NCI-H2227 (cell line): ENCODE measurements around the gene ZNF425.
"Not testable (repeated sequence)": the region's sequence is repeated elsewhere in the genome, so short reads cannot be mapped to it uniquely, and the experiment has no call there.

Experiments used
- DNase-seq: peaks from one replicate; lab custom pipeline; 2025; ENCODE audit not compliant: unreplicated experiment; lab: John Stamatoyannopoulos, UW

Gene ZNF425

DNA sequence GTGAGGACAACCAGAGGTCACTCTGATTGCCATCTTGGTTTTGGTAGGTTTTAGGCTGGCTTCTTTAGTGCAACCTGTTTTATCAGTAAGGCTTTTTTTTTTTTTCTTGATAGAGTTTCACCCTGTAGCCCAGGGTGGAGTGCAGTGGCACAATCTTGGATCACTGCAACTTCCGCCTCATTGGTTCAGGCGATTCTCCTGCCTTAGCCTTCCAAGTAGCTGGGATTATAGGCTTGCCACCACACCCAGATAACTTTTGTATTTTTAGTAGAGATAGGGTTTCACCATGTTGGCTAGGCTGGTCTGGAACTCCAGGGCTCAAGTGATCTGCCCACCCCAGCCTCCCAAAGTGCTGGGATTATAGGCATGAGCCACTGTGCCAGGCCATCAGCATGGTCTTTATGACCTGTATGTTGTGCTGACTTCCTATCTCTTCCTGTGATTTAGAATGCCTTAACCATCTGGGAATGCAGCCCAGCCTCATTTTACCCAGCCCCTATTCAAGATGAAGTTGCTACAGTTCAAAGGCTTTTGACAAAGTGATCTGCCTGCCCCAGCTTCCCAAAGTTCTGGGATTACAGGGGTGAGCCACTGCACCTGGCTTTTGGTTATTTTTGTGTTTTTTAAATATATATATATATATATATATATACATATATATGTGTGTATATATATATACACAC is 7.0 kb upstream of the ZNF425 start:
- DNase-seq: no peak

DNA sequence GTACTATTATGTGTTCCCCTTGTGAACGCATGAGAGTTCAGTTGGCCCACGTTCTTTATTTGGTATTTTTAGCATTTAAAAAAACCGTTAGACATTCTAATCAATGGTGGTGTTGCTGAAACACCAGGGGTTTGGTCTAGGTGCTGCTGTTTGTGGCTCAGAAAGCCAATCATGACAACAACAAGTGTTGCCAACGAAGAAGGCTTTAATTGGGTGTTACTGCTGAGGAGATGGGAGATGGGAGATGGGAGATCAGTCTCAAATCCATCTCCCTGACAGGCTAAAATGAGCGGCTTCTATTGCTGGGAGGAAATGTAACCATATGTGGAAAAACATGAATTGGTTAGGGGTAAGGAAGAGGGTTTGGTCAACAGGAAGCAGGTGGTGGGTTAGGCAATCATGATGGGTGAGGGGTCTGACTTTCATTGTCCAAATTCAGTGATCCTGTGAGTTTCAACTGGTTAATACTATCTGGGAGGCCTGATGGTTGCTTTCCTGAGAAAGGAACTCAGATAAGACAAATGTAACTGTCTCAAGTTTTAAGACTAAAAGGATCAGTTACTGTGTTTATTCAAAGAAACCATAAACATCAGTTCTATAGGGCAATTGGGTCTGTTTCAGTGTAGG is 4.6 kb upstream of the ZNF425 start:
- DNase-seq: no peak

DNA sequence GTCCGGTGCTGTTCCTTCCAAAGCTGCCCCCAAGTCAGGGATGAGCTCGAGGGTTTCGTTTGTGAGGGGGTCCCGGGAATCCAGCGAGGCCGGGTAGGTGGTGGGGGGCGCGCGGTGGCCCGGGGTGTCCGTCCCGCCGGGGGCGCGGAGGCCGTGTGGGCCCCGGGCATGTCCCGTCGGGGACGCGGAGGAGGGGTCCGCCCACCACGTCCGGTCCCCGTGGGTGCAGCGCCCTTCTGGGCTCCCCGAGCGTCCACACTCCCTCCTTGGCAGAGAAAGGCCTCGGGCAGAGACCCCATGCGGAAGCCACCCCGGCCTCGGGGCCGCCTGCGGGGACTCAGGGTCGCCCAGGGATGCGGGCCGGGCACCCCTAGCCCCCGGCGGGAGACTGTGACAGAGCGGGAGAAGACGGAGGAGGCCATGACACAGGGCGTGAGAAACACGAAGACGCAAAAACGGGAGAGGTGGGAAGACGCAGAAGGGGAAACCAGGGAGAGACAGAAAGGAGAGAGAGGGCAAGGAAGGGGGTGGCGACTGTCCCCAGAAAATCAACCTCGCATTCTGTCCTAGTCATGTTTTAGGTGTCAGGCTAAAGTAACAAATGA is 640 bp upstream of the ZNF425 start:
- DNase-seq: peak; percentile 61

DNA sequence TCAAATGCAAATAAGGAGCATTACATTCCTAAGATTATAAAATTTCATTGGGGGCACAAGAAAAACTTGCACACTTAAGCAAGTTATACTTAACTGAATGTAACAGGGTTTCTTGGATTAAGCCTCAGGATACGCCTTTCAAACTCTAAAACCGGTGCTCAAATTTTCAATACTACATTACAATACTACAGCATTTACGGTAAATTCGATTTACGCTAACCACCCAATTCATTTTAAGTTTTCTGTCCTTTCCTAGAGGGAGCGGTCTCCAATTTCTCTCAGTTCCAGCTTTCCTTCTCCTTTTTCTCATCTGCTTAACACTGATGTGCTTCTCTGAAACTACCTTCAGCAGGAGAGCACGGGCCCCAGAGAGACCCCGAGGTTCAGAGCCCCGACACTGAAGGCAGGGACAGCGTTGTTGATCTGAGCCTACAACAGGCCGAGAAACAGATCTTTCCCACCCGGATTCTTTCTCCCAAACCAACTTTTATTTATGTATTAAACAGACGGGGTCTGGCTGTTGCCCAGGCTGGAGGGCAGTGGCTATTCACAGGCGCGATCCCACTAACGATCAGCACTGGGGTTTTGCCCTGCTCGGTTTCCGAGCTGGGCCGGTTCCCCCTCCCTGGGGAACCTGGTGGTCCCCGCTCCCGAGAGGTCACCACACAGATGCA is 798 bp downstream of the ZNF425 start:
- no peak for DNase-seq

DNA sequence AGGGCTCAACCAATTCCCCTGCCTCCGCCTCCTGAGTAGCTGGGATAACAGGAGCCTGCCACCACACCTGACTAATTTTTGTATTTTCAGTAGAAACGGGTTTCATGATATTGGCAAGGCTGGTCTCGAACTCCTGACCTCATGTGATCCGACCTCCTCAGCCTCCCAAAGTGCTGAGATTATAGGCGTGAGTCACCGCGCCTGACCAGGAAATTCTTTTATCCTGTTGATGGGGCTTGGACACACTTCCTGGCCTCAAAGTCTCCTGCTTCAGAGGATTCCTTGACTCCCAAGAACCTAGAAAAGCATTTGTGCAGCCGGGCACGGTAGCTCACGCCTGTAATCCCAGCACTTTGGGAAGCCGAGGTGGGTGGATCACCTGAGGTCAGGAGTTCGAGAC is 16.2 kb downstream of the ZNF425 start:
- DNase-seq: no peak

DNA sequence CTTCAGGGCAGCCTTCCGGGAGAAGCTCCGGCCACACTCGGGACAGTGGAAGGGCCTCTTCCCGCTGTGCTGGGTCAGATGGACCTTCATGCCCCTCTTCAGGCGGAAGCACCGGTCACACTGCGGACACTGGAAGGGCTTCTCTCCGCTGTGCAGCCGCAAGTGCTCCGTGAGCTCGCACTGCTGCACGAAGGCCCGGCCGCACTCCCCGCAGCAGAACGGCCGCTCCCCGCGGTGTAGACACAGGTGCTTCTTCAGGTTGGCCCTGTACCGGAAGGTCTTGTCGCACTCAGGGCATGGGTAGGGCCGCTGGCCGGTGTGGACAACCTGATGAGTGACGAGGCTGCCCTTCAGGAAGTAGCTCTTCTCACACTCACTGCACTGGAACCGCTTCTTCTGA is 21.4 kb downstream of the ZNF425 start:
- no peak for DNase-seq

DNA sequence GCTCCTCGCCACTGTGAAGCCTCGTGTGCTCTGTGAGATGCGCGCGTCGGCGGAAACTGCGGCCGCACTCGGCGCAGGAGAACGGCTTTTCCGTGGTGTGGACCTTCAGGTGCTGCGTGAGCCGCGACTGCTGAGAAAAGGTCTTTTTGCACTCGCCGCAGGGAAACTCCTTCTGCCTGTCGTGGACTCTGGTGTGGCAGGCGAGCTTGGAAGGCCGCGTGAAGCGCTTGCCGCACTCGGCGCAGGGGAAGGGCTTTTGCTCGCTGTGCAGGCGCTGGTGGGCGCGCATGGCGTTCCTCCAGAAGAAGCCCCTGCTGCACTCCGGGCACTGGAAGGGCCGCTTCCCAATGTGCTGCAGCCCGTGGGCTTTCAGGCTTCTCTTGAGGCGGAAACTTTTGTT is 21.9 kb downstream of the ZNF425 start:
- no peak for DNase-seq

DNA sequence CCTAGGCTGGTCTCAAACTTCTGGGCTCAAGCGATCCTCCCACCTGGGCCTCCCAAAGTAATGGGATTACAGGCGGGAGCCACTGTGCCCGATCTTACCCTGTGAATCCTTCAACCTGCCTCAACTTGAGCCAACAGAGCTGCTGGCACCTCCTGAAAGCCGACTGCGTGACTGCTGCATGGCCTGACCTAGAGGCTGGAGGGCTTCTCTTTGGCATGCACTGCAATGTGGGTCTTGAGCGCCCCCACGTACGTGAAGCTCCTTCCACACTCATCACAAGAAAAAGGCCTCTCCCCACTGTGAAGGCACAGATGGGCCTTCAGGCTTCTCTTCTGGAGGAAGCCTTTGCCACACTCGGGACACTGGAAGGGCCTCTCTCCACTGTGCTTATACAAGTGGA is 22.7 kb downstream of the ZNF425 start:
- DNase-seq: no peak

DNA sequence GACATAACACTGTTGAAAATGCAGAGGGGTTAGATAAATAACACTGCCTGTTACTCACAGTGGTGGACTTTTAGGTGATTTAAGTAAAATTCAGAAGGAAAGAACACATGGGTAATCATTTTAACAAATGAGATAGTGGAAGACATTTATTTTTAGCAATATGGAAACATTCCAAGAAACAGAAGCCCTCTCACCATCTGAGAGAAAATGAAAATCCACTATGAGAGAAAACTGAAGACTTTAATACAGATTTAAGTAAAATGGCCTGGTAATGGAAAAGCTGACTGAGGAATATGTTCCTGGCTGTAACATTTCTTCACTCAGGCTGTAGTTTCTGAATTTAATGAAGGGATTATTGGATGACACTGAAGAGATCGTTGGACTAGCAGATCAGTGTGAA is 23.5 kb downstream of the ZNF425 start:
- DNase-seq: no peak

DNA sequence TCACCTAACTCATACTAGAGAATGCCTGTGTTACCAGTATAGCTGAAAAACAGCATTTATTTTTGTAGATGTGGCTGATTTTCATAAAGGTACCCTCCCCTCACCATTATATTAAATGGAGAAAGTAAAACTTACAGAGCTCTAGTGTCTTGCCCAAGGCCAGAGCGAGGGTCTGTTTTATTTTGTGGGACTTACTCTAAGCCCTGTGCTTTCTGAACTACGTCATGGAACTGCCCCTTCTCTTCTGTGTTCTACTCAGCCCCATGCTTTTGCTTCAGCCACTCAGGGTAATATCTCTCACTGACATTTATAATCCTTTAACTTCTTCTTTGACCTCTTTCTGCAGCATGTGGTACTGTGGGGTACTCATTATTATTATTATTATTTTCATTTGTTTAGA is 25.3 kb downstream of the ZNF425 start:
- DNase-seq: no peak

DNA sequence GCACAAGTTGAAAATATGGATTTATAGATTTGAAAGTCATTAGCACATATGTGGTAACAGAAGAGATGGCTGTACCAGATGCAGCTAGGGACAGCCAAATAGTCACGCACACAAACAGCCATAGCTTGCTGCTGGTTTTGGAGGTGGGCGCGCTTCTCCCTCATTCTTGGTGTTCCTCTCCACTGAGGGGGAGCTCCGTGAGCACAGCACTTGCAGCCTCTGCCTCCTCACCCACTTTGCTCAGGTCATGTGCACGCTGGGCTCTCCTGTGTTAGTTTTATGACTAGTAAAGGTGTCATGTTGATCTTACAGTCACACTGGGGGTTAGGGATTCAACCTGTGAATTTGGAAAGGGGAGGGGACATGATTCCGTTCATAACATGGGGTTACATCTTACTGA is 27.1 kb downstream of the ZNF425 start:
- DNase-seq: no peak

DNA sequence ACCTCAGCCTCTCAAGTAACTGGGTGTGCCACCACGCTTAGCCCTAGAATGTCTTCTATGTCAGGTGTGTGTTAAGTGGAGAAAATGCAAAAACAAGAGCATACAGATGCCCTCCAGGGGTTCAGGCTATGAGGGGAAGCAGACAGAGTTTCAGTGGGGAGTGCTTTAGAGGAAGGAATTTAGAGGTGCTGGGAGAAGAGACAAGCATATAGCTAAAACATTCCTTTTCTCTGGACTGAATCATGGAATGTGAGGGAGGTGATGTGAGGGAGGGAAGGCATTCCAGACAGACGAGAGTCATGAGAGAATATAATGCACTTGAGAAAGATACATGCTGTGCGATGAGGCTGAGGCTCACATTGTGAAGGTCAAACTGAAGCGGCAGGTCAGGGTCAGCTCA is 29.0 kb downstream of the ZNF425 start:
- DNase-seq: no peak

DNA sequence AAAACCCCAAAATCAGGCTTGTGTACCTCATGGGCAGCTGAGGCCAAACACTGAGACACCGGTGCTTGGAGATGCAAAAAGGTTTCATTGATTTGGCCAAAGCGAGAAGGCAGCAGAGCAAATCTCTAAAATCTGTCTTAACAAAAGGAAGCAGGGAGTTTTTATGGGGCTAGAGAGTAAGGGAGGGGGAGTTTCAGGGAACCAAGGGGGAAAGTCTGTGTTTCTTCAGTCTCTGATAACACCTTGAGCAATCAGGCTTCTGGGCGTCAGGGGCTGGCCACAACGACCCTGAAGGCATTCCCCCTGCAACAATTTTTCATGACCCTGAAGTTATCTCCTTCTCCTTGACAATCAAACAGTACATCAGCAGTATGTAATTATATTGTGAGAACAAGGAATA is 32.9 kb downstream of the ZNF425 start:
- DNase-seq: no peak

DNA sequence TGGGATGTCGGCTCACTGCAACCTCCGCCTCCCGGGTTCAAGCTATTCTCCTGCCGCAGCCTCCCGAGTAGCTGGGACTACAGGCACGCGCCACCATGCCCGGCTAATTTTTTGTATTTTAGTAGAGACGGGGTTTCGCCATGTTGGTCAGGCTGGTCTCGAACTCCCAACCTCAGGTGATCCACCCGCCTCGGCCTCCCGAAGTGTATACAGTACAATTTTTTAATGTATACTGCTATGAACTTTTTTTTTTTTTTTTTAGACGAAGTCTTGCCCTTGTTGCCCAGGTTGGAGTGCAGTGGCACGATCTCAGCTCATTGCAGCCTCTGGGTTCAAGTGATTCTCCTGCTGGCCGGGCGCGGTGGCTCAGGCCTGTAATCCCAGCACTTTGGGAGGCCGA is 33.9 kb downstream of the ZNF425 start:
- not testable (repeated sequence) for DNase-seq

DNA sequence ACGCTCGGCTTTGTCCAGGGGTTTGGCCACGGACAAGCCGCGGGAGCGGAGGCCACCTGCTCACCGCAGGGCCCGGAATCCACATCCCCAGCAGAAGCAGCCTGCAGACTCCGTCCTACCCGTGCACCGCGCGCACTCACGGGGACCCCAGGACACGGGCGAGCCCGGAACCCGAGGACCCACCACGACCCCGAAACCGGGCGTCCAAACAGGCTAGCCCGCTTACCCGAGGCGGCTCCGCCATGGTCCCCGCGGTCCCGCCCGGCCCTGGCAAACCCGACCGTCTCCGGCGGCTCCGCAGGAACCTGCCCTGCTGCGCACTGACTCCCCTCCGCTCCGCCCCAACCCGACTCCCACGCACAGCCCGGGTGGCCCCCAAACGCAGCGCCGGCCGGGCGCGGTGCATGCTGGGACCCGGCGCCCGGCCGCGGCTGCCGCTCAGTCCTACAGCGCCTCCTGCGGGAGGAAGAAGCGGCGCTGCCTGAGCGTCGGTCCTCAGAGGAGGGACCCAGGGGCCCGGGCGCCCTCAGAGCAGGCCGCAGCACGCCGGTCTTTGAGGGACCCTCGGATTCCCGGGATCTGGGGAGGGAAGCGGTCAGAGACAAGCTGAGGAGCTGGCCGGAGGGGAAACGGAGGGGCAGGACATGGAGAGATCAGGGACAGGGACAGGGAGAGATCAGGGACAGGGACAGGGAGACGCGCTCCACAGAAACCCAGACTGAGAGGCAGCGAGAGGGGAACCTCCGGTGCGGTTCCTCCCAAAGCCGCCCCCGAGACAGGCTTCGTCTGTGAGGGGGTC is 35.5 kb downstream of the ZNF425 start, which contains the start of gene ZNF786:
Gene ZNF786 (minus strand): TSS at position 322 of the 799 bp plus-strand sequence. CDS start 78 bp downstream, at position 244.
- peak; percentile 97 for DNase-seq

DNA sequence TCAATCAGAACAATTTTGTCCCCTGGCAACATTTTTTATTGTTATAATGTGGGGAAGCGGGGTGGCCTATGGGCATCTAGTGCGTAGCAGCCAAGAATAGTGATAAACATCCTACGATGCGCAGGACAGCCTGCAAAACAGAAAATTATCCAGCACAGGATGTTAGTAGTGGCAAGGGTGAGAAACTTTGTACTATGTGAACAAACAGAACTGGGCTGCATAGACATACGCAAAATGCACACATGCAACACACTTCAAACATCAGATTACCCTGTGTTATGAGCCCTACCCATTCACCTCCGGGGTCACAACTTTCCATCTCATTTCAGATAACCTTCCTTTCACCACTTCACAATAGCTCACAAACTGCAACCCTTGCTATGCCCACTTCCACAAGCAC is 38.7 kb downstream of the ZNF425 start:
- no peak for DNase-seq

DNA sequence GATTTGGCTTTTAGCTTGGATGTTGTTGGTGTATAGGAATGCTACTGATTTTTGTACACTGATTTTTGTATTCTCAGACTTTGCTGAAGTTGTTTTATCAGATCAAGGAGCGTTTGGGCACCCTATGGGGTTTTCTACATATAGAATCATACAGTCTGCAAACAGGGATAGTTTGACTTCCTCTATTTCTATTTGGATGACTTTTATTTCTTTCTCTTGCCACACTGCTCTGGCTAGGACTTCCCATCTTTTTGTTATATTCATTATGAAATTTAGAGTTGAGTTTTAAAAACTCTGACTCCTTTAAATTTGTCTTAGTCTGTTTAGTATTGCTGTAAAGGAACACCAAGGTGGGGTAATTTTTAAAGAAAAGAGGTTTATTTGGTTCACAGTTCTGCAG is 40.3 kb downstream of the ZNF425 start:
- DNase-seq: no peak

DNA sequence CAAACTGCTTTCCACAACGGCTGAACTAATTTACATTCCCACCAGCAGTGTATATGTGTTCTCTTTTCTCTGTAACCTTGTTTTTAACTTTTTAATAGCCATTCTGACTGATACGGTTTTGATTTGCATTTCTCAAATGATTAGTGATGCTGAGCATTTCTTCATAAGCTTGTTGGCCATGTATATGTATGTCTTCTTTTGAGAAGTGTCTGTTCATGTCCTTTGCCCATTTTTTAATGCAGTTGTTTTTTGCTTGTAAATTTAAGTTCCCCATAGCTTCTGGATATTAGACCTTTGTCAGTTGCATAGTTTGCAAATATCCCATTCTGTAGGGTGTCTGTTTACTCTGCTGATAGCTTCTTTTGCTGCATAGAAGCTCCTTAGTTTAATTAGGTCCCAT is 41.7 kb downstream of the ZNF425 start:
- no peak for DNase-seq

DNA sequence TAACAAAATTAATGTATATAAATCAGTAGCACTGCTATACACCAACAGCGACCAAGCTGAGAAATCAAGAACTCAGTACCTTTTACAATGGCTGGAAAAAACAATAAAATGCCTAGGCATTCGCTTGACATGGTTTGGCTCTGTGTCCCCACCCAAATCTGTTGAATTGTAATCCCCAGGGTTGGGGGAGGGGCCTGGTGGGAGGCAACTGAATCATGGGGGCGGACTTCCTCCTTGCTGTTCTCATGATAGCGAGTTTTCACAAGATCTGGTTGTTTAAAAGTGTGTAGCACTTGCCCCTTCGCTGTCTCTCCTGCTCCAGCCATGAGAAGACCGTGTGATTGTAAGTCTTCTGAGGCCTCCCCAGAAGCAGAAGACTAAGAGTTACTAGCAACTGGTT is 44.2 kb downstream of the ZNF425 start:
- no peak for DNase-seq

DNA sequence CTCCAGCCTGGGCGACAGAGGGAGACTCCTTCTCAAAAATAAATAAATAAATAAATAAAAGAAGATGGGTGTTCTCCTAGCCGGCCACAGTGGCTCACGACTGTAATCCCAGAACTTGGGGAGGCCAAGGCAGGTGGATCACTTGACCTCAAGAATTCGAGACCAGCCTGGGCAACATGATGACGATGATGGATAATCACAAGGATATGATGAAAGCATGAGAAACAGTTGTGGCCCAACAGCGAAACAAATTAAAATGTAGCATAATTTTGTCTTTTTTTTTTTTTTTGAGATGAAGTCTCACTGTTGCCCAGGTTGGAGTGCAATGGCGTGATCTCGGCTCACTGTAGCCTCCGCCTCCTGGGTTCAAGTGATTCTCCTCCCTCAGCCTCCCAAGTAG is 48.5 kb downstream of the ZNF425 start:
- no peak for DNase-seq

DNA sequence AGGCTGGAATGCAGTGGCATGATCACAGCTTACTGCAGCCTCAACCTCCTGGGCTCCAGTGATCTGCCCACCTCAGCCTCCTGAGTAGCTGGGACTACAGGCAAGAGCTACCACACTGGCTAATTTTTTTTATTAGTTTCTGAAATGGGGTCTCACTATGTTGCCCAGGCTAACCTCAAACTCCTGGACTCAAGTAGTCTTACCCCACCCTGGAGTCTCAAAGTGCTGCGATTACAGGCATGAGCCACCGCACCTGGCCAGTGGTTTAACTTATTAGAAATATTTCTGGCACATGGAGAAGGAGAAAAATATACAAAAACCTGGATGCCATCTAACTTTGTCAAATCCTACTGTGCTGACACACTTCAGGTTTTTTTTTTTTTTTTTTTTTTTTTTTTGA is 50.8 kb downstream of the ZNF425 start:
- no peak for DNase-seq
